Measurements from ENCODE around the gene CFAP61.

GRCh38 chr20:20303742-20304141, 251.4 kb downstream of the CFAP61 start:
- TF ChIP-seq CTCF (IDR thresholded peaks at IDR 0.05) (no peak), POLR2A (IDR thresholded peaks at IDR 0.05) (no peak)

Data from heart left ventricle (tissue), 13 donors.